ENCODE data around the gene ARHGAP15.

The ARHGAP15 gene

GRCh38 chr2:143617803-143618415 lies 488.7 kb downstream of the ARHGAP15 start:
- DNase-seq (ENCODE audit: low read depth, low spot score): no peak

GRCh38 chr2:143622106-143622505 lies 492.9 kb downstream of the ARHGAP15 start:
- DNase-seq (ENCODE audit: low read depth, low spot score): no peak

DNA sequence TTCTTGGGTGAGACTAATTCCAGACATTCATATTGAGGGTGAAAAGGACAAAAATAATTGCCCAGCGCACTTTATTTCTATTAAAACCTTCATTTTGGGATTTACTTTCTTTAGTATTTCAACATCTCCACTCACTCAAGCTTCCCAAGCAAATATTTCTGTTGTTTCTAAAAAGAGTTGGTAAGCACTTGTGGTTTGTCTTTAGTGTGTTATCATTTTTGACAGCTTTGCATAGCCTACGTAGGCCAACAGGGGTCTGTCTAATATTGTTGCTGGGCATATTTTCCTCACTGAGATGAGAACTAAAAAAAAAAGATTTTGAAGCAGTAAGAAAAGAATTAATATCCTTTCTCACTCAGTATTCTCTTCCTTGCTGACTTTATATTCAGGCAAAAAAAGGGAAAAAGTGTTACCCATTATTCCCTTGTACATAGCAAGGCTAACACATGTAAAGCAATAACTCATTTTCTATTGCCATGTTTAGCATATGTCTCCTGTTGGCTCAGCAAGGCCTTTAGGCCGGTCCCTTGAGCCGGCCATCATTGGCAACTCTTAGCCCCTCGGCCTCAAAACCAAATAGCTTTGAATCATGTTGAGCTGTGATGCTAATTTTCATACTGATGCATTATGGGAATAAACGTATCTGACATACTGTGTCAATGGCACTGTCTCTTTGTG lies 494.2 kb downstream of the ARHGAP15 start:
- no peak for DNase-seq (ENCODE audit: low read depth, low spot score)

DNA sequence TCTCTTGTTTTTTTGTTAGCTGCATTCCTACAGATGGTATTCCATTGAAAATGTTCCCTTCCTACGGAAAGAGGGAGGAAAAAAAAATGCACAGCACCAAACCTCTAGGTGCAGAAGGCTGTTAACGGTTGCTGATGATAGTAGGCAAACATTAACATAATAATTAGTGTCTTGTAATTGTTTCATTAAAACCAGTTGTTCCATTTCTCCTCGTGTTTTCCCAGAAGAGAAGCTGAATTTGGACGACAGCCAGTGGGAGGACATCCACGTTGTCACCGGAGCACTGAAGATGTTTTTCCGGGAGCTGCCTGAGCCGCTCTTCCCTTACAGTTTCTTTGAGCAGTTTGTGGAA lies 494.7 kb downstream of the ARHGAP15 start:
- DNase-seq (ENCODE audit: low read depth, low spot score): no peak

DNA sequence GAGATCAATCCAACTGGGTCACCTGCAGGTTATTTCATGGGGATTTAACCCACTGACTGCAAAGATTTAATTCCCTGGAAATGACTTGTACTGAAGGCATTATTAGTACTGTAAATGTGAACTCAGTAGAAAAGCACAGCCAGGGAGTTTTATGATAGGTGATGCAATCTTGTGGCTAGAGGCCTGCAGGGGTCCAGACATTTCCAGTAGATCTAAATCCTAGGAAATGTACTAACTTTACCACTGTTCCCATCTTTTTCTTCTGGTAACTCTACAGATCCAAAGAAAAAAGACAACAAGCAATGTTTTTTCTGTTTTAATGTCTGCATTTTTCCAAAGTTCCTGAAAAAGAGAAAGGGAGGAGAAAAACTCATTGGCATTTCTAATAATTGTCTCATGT lies 500.1 kb downstream of the ARHGAP15 start:
- peak; percentile 51 for DNase-seq (ENCODE audit: low read depth, low spot score)

- DNase-seq (ENCODE audit: low read depth, low spot score): no peak
These were observed 503.6 kb downstream of the ARHGAP15 start for GRCh38 chr2:143632751-143633374.

DNA sequence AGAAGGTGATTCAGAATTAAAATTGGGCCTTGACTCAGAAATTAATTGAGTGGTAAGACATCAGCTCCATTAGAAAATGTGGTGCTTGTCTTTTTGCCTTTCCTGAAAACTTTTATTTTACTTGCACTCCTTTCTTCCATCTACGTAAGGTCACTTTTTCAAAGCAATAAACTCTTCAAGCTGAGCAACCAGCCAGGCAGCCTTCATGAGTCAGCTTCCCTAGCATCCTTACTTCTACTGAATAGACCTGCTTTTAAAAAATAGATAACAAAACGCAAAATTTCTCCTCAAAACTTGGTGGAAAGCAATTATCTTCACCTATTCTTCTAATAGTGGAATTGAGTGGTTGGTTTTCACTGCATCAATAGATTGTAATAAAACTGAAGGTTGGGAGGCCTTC lies 504.2 kb downstream of the ARHGAP15 start:
- no peak for DNase-seq (ENCODE audit: low read depth, low spot score)

GRCh38 chr2:143635302-143635701 lies 506.1 kb downstream of the ARHGAP15 start:
- no peak for DNase-seq (ENCODE audit: low read depth, low spot score)

GRCh38 chr2:143635936-143636335 lies 506.7 kb downstream of the ARHGAP15 start:
- DNase-seq (ENCODE audit: low read depth, low spot score): no peak

- DNase-seq (ENCODE audit: low read depth, low spot score): no peak
These were observed 511.6 kb downstream of the ARHGAP15 start for GRCh38 chr2:143640826-143641225.

- no peak for DNase-seq (ENCODE audit: low read depth, low spot score)
These were observed 516.9 kb downstream of the ARHGAP15 start for GRCh38 chr2:143645921-143646645.

GRCh38 chr2:143649226-143649740 lies 520.1 kb downstream of the ARHGAP15 start:
- no peak for DNase-seq (ENCODE audit: low read depth, low spot score)

DNA sequence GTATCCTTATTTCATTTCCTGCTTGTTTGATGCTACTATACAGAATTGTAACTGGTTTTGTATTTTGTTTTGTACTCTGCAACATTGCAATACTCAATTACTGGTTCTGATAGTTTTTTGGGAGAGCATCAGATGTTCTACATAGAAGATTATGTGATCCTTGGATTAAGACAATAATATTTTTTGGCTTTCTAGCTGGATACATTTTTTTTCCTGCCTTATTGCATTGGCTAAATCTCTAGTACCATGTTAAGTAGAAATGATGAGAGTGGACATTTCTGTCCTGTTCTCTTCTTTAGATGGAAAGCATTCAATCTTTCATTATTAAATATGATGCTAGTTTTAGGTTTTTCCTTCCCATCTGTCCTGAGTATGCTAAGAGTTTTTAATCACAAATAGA lies 523.5 kb downstream of the ARHGAP15 start:
- DNase-seq (ENCODE audit: low read depth, low spot score): no peak

GRCh38 chr2:143668234-143668633 lies 539.0 kb downstream of the ARHGAP15 start:
- no peak for DNase-seq (ENCODE audit: low read depth, low spot score)

DNA sequence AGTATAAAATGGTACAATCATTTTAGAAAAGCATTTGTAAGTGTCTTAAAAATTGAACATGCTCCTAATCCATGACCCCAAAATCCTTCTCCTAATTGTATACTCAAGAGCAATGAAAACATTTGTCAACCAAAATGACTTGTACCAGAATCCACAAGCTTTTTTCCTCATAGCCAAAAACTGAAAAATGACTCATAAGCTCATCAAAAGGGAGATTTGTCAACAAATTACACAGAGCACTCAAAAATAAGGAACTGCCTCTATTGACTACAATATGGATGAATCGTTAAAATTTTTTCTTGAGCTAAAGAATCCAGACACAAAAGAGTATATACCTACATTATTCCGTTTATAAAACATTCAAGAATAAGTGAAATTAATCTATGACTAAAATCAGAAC lies 544.8 kb downstream of the ARHGAP15 start:
- DNase-seq (ENCODE audit: low read depth, low spot score): no peak

DNA sequence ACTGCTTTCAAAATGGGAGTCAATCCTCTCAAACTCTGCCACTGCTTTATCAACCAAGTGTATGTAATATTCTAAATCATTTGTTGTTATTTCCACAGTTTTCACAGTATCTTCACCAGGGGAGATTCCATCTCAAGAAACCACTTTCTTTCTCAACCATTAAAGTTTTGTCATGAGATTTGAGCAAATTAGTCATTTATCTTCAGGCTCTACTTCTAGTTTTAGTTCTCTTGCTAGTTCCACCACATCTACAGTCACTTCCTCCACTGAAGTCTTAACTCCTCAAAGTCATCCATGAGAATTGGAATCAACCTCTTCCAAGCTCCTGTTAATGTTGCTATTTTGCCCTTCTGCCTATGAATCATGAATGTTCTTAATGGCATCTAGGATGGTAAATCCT lies 545.8 kb downstream of the ARHGAP15 start:
- no peak for DNase-seq (ENCODE audit: low read depth, low spot score)

DNA sequence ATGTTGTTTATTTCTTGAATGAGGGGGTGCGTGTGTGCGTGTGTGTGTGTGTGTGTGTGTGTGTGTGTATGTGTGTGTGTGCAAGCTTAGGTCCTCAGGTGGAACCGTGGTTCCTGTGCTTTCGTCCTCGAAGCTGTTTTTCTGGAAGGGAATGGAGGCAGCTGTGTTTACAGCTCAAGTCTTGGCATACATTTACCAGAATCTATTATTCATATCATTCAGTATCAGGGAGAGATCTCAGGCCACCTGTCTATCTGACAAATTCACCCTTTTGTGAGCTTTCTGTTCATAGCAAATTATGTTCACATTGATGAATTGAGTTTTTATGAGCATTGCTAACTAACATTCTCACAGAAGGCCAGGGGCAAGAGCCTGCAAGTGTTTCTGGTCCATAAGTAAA lies 550.4 kb downstream of the ARHGAP15 start:
- DNase-seq (ENCODE audit: low read depth, low spot score): no peak

GRCh38 chr2:143680885-143681405 lies 551.7 kb downstream of the ARHGAP15 start:
- no peak for DNase-seq (ENCODE audit: low read depth, low spot score)

- no peak for DNase-seq (ENCODE audit: low read depth, low spot score)
These were observed 553.3 kb downstream of the ARHGAP15 start for GRCh38 chr2:143682436-143683055.

- no peak for DNase-seq (ENCODE audit: low read depth, low spot score)
These were observed 554.8 kb downstream of the ARHGAP15 start for GRCh38 chr2:143683977-143684376.

GRCh38 chr2:143684551-143685320 lies 555.5 kb downstream of the ARHGAP15 start:
- DNase-seq (ENCODE audit: low read depth, low spot score): no peak

Measured in astrocyte of the hippocampus (primary cell).